ENCODE results near the gene THRB.

THRB gene

DNA sequence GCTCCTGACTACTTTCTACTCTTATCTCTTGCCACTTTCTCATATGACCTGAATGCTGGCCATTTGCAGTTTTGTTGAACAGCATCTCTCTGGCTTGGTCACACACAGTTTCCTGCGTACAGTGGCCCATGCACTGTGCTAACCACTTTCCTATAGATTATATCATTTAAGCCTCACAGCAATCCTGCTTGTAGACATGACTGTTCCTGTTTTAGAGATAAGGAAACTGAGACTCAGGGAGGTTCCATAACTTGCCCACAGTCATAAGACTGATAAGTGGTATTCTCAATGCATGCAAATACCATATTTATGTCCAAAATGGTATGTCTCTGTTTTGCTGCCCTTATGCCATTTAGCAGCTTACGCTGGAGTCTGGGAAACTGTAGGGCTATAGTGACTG, 320.0 kb downstream of the THRB start:
- TF ChIP-seq, protein P1, sequence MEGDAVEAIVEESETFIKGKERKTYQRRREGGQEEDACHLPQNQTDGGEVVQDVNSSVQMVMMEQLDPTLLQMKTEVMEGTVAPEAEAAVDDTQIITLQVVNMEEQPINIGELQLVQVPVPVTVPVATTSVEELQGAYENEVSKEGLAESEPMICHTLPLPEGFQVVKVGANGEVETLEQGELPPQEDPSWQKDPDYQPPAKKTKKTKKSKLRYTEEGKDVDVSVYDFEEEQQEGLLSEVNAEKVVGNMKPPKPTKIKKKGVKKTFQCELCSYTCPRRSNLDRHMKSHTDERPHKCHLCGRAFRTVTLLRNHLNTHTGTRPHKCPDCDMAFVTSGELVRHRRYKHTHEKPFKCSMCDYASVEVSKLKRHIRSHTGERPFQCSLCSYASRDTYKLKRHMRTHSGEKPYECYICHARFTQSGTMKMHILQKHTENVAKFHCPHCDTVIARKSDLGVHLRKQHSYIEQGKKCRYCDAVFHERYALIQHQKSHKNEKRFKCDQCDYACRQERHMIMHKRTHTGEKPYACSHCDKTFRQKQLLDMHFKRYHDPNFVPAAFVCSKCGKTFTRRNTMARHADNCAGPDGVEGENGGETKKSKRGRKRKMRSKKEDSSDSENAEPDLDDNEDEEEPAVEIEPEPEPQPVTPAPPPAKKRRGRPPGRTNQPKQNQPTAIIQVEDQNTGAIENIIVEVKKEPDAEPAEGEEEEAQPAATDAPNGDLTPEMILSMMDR (IDR thresholded peaks at IDR 0.05) = no peak

DNA sequence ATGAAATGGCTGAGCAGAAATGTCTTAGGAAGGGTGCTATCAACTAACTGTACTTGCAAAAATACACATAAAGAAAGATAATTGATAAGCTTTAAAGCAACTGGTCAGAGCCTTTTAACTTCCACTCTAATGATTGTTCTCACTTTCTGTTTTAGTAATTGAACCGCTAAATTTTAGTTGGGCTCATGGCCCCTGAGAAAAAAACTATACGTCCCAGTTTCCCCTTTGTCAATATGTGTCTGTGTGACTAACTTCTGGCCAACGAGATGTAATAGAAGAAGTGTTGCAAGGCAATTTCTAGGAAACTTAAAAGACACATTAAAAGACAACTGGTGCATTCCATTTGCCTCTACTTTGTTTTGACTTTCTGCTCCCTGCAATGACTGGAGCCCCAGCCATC, 325.7 kb downstream of the THRB start:
- TF ChIP-seq, protein P1 (IDR thresholded peaks at IDR 0.05) = no peak

DNA sequence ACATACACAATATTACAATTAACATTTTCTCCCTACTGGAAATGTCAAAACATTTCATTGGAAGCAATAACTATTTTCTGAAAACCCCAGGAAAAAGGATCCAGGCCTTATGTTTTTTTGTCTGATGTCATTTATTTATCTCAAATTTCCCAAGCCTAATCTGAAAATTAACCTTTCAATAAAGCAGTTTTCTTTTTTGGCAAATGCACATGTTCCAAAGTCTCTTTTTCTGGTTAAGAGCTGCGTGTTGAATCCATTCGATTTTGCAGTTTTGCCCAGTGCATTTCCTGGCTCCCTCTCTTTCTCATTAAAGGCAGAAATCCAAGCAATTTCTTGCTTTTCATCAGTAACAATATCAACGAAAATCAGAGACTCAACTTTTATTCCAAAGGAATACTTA, 327.2 kb downstream of the THRB start:
- TF ChIP-seq, protein P1 (IDR thresholded peaks at IDR 0.05) = no peak

DNA sequence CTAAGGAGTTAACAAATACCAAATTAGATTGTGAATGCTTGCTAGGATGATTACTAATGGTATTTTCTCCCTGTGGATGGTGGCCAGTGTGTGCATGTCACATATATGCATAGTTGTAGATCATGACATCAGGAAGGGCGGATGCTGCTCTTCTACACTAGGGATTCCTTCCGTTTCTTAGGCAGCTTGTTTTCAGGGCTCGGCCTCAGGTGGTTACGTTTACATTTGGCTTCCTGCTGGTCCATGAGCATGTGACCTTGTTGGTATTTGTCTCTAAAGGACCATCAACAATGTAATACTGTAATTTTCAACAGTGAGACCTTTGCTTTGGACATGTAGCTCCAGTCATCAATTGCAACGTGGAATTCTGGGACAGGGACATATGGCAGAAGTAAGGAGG, 328.1 kb downstream of the THRB start:
- TF ChIP-seq, protein P1 (IDR thresholded peaks at IDR 0.05) = no peak

DNA sequence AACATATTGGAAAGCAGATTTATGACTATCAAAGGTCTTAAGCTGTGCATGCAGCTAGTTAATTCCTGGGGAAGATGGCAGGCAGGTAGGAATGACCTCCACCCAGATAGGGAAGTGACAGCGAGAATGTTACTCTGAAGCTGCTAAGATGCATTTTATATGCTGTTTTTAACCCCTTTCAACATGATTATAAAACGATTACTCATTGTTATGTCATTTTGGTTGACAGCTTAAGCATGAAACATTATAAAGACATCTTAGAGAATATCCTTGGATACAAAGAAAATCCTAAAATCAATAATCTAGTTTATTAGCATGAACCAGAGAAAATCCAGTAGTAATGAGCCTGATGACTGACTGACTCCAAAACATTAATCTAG, 329.1 kb downstream of the THRB start:
- TF ChIP-seq, protein P1 (IDR thresholded peaks at IDR 0.05) = no peak

DNA sequence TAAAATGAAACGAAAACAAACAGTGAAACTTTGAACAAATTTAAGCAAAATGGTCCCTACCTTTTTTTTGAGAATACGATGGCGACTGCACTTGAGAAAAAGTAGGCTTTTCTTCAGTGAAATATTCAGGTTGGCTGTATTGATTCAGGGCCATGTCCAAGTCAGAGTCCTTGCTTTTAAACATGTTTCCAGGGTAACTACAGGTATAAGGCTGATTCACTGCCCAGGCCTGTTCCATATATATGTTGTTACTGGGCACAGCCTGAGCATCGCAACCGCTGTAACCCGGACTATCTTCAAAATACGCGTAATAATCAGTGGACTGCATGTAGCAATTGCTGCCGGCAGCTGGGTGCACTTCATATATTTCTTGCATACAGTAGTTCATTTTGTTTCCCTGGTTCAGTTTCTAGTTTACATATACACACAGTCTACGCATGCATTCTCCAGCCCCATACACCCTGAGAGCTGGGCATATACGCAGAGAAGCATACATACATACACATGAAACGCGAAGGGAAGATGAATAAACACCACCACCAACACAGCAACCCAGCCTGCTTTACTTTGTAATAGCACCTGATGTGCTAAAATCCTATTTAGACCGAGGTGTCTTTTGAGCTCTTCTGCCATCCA, 329.6 kb downstream of the THRB start:
- TF ChIP-seq, protein P1 (IDR thresholded peaks at IDR 0.05) = no peak

DNA sequence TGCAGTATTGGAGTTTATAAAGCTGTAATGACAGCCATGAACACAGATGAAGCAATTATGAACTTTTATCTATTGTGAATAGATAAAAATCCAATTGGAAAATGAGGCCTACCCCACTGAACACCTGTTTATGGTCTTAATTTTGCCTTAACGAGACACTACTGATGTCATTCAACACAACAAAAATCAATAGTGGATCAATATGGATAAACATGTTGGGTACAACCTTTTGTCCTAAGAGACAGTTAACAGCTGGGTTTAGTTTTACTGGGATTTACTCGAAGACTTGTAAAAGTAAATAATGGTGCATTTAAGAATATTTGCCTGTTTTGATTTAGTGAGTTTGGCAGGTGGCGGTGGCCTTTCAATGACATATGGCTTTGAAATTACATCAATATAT, 331.7 kb downstream of the THRB start:
- TF ChIP-seq, protein P1 (IDR thresholded peaks at IDR 0.05) = no peak

DNA sequence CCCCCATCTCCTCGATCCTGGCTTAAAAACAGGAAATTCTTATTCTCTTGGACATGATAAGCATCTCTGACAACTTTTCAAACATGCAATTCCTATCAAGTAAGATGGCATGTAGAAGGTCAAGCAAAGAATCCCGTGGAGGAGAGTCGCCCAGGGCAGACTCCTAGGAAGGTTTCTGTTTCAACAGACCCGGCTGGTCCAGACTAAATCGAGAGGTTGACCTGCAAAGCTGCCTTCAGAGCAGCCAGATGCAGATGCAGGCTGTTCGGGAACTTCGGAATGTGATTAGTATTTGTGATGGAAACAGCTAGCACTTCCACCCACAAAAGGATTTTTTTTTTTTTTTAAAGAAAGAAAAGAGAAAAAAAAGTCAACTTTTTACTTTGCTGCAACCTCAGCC, 332.8 kb downstream of the THRB start:
- TF ChIP-seq, protein P1 (IDR thresholded peaks at IDR 0.05) = no peak

All from LNCAP (cell line).